ENCODE data around the gene ICE2.

Gene ICE2, protein sequence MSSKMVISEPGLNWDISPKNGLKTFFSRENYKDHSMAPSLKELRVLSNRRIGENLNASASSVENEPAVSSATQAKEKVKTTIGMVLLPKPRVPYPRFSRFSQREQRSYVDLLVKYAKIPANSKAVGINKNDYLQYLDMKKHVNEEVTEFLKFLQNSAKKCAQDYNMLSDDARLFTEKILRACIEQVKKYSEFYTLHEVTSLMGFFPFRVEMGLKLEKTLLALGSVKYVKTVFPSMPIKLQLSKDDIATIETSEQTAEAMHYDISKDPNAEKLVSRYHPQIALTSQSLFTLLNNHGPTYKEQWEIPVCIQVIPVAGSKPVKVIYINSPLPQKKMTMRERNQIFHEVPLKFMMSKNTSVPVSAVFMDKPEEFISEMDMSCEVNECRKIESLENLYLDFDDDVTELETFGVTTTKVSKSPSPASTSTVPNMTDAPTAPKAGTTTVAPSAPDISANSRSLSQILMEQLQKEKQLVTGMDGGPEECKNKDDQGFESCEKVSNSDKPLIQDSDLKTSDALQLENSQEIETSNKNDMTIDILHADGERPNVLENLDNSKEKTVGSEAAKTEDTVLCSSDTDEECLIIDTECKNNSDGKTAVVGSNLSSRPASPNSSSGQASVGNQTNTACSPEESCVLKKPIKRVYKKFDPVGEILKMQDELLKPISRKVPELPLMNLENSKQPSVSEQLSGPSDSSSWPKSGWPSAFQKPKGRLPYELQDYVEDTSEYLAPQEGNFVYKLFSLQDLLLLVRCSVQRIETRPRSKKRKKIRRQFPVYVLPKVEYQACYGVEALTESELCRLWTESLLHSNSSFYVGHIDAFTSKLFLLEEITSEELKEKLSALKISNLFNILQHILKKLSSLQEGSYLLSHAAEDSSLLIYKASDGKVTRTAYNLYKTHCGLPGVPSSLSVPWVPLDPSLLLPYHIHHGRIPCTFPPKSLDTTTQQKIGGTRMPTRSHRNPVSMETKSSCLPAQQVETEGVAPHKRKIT

DNA sequence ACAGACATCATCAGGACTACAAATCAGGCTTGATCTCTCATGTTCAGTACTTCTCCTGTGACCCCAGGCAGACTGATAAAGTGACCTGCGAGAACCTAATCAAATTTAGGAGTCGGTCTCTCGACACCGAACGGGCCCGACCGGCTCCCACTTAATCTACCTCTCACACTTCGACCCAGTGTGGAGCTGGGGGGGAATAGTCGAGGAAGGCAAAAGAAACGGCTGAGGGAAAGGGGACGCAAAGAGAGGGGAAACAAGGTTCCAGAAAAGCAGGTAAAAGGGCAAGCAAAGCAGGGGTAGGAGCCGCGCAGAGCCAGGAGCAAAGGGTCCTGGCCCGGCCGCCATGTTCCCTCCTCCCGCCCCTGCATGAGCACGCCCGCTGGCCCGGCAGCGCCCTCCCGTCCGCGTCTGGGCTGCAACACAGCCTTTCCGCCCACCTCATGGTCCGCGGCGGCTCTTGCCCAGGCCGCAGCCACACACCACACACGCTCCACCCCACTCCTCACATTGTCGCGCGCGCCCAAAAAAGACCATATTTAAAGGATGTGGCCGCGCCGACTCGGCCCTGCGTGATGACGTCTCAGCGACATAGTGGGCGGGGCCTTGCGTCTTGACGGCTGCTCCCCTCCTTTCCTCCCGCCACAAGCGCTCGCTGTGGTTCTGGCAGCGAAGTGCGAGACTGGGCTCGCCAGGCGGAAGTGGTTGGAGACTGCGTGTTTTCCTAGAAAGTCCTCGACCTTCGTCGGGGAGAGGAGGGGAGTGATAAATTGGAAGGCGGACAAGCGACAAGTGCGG is at the start of gene ICE2:
ICE2 (minus strand) TSS at position 577 of the 795 bp plus-strand sequence. CDS start 1,165 bp downstream, outside the sequence.
- peak; percentile 90 for DNase-seq (ENCODE audit: low read depth in 1 of 2, low spot score in 1 of 2)

DNA sequence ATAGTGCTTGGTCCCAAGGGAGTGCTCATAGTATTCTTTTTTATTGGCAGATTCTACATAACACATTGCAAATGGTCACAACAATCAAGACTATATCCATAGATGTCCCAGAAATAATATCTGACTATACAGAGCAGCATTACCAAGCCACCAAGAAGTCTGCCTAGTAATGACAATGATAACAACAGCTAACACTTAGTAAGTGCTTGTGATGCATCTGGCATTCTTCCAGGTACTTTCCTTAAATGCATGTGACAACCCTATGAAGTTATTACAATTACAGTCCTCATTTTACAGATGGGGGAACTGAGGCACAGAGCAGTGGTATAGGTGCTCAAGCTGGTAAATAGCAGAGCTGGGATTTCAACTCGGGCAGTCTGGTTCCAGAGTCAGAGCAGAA is 49.6 kb upstream of the ICE2 start:
- DNase-seq (ENCODE audit: low read depth in 1 of 2, low spot score in 1 of 2), result no peak

DNA sequence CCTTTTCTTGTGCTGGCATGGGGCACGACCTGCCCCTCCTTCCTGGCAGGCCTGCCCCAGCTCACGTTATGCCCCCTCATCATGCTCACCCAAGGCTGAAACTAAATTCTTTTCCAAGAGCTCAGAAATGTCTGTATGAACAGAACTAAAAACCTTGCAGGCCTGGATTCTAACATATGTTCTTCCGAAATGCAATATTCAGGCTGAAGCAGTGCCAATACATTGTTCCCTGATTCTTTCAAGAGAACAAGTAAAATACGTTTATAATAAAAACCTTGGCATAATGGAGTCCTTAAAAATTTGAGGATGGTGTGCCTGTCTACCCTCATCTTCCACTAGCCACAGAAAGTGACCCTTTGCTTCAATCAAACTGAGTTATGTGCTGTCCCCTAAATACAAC is 48.5 kb upstream of the ICE2 start:
- DNase-seq (ENCODE audit: low read depth in 1 of 2, low spot score in 1 of 2), result no peak

DNA sequence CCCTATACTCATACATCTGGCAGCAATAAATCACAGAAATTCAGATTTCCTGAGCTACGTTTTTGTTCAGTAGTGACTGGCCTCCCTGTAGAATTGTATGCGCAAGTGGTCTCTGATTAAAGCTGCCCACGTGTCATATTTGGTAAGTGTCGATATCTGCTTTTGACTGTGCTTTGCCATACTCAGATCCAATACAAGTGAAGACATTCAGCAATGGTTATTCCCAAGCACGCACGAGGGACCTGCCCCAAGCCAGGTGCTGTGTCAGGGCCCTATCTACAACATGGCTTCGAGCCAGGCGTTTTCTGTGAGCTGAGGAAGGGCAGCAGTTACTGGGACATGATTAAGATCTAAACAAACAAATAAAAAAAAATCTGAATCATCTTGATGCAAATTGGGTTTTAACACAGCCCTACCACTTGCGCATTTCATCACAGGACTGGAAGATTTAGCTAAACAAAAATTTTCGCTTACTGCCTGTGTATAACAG is 47.2 kb upstream of the ICE2 start:
- no peak for DNase-seq (ENCODE audit: low read depth in 1 of 2, low spot score in 1 of 2)

DNA sequence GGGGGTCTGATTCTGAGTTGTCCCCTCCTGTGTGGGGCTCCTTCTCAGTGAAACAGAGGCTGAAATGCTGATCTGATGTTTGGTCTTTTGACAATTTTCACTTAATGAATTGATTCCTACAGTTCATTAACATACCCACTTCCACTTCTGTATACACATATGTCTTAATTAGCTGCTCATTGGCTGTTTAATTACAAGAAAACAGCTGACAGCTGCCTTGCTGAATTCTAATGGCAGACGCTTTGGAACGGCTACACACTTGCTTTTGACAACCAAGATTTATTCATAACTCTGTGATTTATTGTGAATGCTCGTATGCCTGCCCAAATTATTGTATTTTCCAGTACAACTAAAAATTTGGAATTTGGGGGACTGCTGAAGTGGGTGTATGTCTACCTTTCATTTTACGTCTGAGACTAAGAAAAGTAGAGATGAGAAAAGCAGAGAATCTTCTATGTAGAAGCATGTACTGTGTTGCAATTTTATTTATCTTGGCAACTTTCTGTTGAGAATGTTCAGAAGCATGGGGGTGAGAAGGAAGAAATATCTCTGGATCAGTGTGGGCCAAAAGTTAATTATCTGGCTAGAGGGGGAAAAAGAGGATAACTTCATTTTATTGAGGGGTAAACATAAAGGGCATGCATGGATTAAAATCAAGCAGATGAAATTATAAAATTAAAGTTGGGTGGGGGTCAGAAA is 46.5 kb upstream of the ICE2 start:
- no peak for DNase-seq (ENCODE audit: low read depth in 1 of 2, low spot score in 1 of 2)

DNA sequence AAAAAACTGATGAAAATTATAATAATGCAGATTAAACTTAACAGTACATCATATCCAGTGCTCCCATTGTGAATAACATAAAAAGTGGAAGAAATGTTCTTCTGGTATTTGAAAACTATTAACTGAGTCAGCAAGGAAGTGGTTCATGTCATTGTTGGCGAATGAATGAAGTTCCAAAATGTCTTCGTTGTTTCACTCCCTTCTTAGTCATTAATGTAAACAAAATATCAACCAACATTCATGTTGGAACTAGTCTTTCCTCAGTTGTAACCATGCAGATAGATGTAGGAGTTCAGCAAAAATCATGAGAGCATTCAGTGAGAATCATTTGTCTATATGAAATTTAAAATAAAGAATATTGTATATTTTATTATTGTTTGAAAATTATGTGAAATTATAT is 44.1 kb upstream of the ICE2 start:
- no peak for DNase-seq (ENCODE audit: low read depth in 1 of 2, low spot score in 1 of 2)

DNA sequence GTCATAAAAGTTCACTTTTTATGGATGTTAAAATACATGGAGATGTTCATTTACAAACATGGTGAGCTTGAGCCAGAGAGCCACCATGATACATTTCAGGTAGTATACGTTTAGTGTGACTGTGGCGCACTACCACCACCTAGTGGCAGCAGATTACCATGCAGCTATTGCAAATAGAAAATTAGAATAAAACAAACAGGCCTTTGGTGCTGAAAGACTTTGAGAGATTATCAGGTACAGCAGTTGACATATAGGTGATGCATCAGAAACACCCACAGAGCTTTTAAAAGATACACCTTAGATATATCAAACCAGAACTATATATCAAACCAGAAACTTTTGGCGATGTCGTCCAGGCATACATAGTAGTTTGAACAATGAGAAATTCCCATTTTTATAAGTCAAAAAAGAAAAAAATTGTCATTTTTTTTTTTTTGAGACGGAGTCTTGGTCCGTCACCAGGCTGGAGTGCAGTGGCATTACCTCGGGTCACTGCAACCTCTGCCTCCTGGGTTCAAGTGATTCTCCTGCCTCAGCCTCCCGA is 42.0 kb upstream of the ICE2 start:
- peak; percentile 53 to 60 for DNase-seq (ENCODE audit: low read depth in 1 of 2, low spot score in 1 of 2)

DNA sequence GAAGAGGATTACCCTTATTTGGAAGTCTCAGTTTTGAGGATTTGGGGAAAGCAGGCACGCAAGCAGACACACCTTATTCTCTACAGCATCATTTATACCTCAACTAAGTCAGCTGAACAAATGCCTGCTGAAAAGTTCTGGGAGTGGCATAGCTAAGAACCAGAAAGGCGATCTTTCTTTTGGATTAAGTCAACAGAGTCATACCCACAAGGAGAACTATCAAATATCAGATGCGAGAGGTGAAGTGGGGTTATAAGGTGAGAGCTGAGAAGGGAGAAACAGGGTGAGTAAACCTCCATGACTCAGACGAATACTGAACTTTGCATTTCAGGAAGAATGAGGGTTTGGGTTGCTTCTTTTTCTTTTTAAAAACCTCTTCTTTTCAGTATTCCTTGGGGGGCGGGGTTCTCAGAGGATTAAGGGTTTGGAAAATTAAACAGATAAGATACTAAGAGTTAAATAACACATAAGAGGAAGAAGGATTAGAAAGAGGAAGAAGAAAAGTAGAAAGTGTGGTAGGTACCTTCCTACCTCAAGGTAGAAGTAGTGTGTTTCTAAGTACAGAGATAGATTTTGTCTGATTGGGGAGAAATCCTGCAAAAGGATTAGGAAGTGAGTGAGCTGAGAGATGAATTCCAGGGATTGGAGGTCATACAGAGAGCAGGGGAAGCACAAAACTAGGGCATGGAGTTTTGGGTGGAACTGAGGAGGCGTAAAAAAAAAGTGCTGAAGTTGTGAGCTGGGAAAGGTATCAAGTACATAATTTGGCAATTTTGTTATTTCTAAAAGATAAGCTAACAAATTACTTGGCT is 41.3 kb upstream of the ICE2 start:
- no peak for DNase-seq (ENCODE audit: low read depth in 1 of 2, low spot score in 1 of 2)

DNA sequence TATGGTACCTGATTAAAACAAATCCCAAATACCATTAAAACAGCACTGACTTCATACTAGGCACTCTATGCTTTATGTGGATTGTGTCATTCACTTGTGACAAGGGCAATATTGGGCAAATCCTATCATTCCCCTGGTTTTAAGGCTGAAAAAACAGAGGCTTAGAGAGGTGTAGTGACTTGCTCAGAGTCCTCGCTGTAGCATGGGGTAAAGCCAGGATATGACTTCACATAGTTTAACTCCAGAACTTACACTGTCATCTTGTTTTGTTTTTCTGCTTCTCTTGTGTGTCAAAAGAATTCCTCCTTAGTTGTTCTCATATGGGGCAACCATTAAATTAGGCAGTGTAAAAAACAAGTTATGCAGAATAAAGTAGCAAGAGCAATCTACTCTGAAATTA is 40.3 kb upstream of the ICE2 start:
- no peak for DNase-seq (ENCODE audit: low read depth in 1 of 2, low spot score in 1 of 2)

DNA sequence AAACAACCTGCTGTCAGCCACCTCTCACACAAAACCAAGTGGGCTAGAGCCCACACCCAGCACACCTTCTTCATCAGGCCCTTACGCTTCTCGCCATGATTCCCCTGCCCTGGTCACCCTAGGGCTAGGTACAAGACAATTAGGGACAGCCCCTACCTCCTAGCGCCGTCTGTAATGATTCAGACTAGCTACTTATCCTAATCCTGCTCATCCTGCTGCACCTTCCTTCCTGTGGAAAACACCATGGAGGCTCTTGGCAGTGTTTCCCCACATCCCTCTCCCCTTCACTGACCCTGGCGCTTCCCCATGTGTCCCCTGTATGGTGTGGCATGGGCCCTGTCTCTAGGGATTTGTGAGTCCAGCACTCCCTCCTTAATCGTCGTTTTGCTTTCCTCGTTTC is 39.6 kb upstream of the ICE2 start:
- DNase-seq (ENCODE audit: low read depth in 1 of 2, low spot score in 1 of 2), result no peak

DNA sequence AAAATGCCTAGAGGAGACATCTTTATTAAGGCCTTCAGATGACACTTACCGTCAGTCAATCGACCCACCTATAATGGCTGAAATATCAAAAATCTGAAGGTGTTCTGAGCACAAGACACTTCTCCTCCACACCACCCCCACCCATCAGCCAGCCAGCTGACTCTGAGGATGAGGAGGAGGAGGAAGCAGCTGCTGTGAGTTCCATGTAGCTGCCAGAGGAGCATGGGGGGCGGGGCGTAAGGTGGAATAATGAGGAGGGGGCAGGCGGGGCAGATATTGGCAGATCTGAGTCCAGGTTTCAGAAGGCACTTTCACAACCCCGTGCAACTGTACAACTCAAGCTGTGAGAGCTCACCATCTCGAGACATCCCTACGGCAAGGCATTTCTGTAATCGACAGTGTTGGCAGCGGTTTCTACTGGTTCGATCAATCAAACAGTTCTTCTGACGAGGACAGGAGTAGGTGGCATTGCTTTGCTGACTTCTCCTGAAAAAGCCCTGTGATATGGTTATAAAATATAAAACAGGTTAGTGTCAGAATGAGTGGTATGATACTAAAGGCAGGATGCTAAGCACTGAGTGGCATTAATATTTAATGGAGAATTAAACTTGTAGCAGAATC is 35.4 kb upstream of the ICE2 start:
- no peak for DNase-seq (ENCODE audit: low read depth in 1 of 2, low spot score in 1 of 2)

DNA sequence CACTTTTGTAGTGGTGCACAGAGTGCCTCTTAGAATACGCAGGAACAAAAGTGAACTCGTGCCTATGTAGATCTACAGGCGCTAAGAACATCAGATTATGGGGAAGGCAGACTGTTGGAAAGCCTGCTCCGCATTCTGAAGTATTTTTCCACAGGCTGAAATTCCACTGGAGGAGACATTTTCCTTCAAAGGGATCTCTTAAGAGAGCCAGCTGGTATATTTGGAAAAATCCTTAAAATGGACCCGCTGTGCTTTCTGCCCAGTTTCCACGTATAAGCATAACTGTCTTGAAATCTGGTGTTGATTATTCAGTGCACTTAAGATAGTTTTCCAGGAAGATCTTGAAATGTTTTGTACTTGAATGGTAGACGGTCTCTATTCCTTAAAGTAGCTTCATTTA is 34.7 kb upstream of the ICE2 start:
- DNase-seq (ENCODE audit: low read depth in 1 of 2, low spot score in 1 of 2), result no peak

DNA sequence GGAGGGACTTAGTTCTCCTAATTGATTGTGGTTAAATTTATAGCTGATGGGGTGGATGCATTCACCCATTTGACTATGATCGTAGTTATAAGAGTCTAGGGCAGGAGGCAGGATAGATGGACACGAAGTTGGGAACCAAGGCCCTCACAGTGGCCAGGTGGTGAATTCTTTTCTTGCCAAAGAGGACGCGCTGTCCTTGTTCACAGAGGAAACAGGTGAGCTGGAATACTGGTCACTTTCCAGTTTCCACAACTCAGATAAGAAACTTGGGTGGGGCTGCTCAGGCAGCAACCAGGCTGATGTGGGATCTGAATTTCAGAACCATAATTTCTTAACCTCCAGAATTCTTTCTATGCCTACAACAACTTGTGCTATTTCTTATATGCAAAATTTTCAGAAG is 34.0 kb upstream of the ICE2 start:
- DNase-seq (ENCODE audit: low read depth in 1 of 2, low spot score in 1 of 2), result no peak

DNA sequence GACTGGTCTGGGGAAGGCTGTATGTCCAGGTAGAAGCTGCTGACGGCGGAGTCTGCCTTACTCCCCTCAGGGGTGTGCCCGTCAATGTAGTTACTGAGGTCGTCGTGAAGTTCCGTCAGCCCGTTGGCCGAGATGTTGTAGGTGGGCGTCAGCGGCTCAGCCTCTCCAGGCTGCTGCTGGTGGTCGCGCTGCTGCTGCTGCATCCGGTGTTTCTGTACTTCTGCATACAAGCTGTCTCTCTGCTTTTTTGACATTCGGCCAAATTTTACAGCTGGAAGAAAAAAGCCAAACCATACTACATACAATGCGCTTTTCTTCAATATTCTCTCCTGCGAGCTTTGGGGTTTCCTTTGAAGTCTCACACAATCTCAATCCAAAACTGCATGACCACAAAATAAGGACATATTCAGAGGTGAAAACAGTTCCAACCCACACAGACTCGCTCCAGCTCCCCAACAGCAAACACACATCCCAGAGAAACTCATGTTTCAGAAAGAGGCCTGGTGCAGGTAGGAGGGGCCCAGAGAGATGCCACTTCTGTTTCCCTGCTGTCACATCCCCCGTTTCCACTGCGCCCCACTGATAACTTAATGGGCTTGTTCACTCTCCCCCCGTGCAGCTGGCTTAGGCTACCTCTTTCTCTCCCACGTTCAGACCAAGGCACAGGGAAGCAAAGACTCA is 32.5 kb upstream of the ICE2 start:
- DNase-seq (ENCODE audit: low read depth in 1 of 2, low spot score in 1 of 2), result no peak

DNA sequence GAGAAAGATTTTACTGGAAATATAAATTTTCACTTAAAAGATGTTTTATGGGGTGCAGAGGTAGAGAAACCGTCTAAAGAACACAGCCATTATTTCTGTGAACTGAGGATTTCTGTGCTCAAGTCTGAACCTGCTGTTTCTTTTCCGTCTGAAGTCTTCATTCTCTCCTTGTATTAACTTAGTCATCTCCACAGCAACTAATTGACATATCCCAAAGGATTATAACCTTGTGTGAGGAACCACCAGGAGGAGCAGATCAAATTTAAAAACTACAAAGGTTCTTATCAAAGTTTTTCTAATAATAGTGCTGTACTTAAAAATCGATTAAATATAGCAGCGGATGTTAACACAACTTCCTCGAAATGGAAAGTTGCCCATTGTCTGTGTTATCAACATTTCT is 31.1 kb upstream of the ICE2 start:
- no peak for DNase-seq (ENCODE audit: low read depth in 1 of 2, low spot score in 1 of 2)

DNA sequence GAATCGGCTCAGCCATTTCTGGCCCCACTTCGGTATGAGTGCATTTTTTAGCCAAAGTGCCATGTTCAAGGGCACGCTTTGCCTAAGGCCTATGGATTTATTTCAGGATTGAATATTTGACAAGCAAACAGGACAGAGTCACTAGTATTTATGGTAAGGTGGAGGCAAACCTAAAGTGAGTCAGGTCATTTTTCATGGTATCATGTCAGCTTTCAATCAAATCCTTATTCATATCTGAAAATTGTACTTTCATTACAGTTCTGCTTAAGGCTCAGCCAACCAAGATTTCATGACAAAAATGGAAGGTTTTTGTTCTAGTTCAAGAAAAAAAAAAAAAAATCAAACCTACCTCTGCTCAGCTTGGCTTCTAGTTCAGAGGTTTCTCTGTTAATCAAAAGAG is 30.5 kb upstream of the ICE2 start:
- DNase-seq (ENCODE audit: low read depth in 1 of 2, low spot score in 1 of 2), result no peak

DNA sequence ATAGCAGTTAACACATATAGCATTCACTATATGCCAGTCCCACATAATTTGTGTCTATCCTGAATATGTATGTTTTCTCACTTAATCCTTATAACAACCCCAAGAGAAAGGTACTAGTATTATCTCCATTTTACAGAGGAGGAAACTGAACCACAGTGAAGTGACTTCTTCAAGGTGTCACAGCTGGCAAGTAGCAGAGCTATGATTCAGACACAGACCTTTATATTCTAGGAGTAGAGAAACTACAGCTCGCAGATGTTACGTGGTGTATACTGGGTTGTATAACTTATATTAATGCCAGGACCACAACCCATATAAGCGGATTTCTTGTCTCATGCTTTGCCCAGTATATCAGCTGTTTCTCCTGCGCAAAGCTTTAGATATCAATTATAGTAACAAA is 29.5 kb upstream of the ICE2 start:
- no peak for DNase-seq (ENCODE audit: low read depth in 1 of 2, low spot score in 1 of 2)
